Measurements from ENCODE around the gene ECHDC3.

GRCh38 chr10:11754620-11755019, 12.4 kb downstream of the ECHDC3 start:
- no peak for TF ChIP-seq POLR2A (IDR thresholded peaks at IDR 0.05; ENCODE audit: low read length)
- no peak for TF ChIP-seq GATA1 (IDR thresholded peaks at IDR 0.05; ENCODE audit: low read depth, low read length)

Data from erythroblast (primary cell).